CD14-positive monocyte (primary cell): ENCODE measurements around the gene SORBS2. TPM values are rescaled to one million over a fixed set of nuclear protein-coding genes. Genes with fewer than 3 reads are reported as not detected.

Experiments used
- DNase-seq, 3 donors: peaks; one replicate each; pipeline ENCODE4 v3.0.0-alpha.2; 2011 to 2022
- H2AFZ ChIP-seq: 2 replicates; pipeline ENCODE4 v1.6.0; 2012; ENCODE audit warnings: mild to moderate bottlenecking, low read depth, low read length, inconsistent platforms; ENCODE audit not compliant: insufficient read depth, poor library complexity, severe bottlenecking
- H3K27ac ChIP-seq, 2 donors: 1 replicate in 1 of 2; 2 replicates in 1 of 2; pipeline ENCODE4 v1.5.1; 2012 to 2013; ENCODE audit warnings: low read length in 2 of 2, control low read depth in 1 of 2, inconsistent platforms in 1 of 2, low read depth in 1 of 2, mild to moderate bottlenecking in 1 of 2
- H3K27me3 ChIP-seq, 2 donors: one replicate each; pipeline versions ENCODE4 v1.6.0 to v1.6.1; 2011 to 2013; ENCODE audit warnings: low read length in 2 of 2; ENCODE audit not compliant: control insufficient read depth in 2 of 2, insufficient read depth in 2 of 2
- H3K36me3 ChIP-seq, 2 donors: replicated peaks in 1 of 2; 1 replicate in 1 of 2; 2 replicates in 1 of 2; pipeline versions ENCODE4 v1.5.1 to v1.6.1; 2012 to 2013; ENCODE audit warnings: low read length in 2 of 2, control low read depth in 1 of 2, inconsistent platforms in 1 of 2, mild to moderate bottlenecking in 1 of 2; ENCODE audit not compliant: insufficient read depth in 2 of 2, control insufficient read depth in 1 of 2
- H3K4me1 ChIP-seq, 2 donors: 1 replicate in 1 of 2; 2 replicates in 1 of 2; pipeline versions ENCODE4 v1.5.1 to v1.6.1; 2012 to 2013; ENCODE audit warnings: low read length in 2 of 2, control low read depth in 1 of 2, inconsistent platforms in 1 of 2, mild to moderate bottlenecking in 1 of 2, moderate library complexity in 1 of 2; ENCODE audit not compliant: insufficient read depth in 2 of 2, control insufficient read depth in 1 of 2
- H3K4me2 ChIP-seq: replicated peaks from 2 replicates; pipeline ENCODE3; 2012; ENCODE audit warnings: low read length, moderate library complexity, mild to moderate bottlenecking; ENCODE audit not compliant: poor library complexity, severe bottlenecking; ENCODE audit errors: extremely low read depth
- H3K4me3 ChIP-seq, 3 experiments: fragments of 200-600 bp in 1 of 3; sonication (generic) in 1 of 3; replicated peaks in 1 of 3; 1 replicate in 2 of 3; 2 replicates in 1 of 3; pipeline ENCODE4 v1.5.1; 2011 to 2013; ENCODE audit warnings: low read length in 3 of 3, mild to moderate bottlenecking in 3 of 3, control low read depth in 2 of 3, low read depth in 2 of 3, inconsistent platforms in 1 of 3, moderate library complexity in 1 of 3
- H3K79me2 ChIP-seq: 2 replicates; pipeline ENCODE4 v1.6.0; 2012; ENCODE audit warnings: mild to moderate bottlenecking, control low read depth, inconsistent platforms, low read length, moderate library complexity; ENCODE audit not compliant: insufficient read depth
- H3K9ac ChIP-seq: 2 replicates; pipeline ENCODE4 v1.6.0; 2017; ENCODE audit warnings: low read length, mild to moderate bottlenecking; ENCODE audit not compliant: insufficient read depth, poor library complexity, severe bottlenecking
- H3K9me3 ChIP-seq, 2 donors: replicated peaks in 1 of 2; 1 replicate in 1 of 2; 2 replicates in 1 of 2; pipeline versions ENCODE4 v1.5.1 to v1.6.1; 2012 to 2013; ENCODE audit warnings: low read length in 2 of 2, control low read depth in 1 of 2; ENCODE audit not compliant: control insufficient read depth in 1 of 2, insufficient read depth in 1 of 2
- H4K20me1 ChIP-seq: 2 replicates; pipeline ENCODE4 v1.6.0; 2012; ENCODE audit warnings: mild to moderate bottlenecking, low read length, control low read depth, moderate library complexity; ENCODE audit not compliant: insufficient read depth
- H3K27ac Mint-ChIP-seq, 7 donors: one replicate each; pipeline ENCODE4 v1.8.0; 2020; ENCODE audit warnings: mild to moderate bottlenecking in 7 of 7, mixed read lengths in 7 of 7, moderate library complexity in 6 of 7, inconsistent platforms in 2 of 7
- H3K27me3 Mint-ChIP-seq, 3 donors: one replicate each; pipeline ENCODE4 v1.8.0; 2021 to 2022; ENCODE audit warnings: low read depth in 3 of 3, mild to moderate bottlenecking in 3 of 3, mixed read lengths in 3 of 3, moderate library complexity in 3 of 3, inconsistent platforms in 1 of 3
- H3K36me3 Mint-ChIP-seq, 2 donors: one replicate each; pipeline ENCODE4 v1.8.0; 2020; ENCODE audit warnings: mixed read lengths in 2 of 2, inconsistent platforms in 1 of 2, mild to moderate bottlenecking in 1 of 2
- H3K4me1 Mint-ChIP-seq: one replicate; pipeline ENCODE4 v1.8.0; 2020; ENCODE audit warnings: mild to moderate bottlenecking, mixed read lengths
- H3K4me3 Mint-ChIP-seq, 2 donors: one replicate each; pipeline ENCODE4 v1.8.0; 2020; ENCODE audit warnings: mild to moderate bottlenecking in 2 of 2, mixed read lengths in 2 of 2, moderate library complexity in 1 of 2
- H3K9me3 Mint-ChIP-seq, 7 donors: one replicate each; pipeline ENCODE4 v1.8.0; 2020 to 2022; ENCODE audit warnings: mixed read lengths in 7 of 7, mild to moderate bottlenecking in 6 of 7, moderate library complexity in 6 of 7, inconsistent platforms in 2 of 7
- WGBS: methylation state at CpG from one replicate; pipeline ENCODE4 v1.1.5; 2013; ENCODE audit warnings: missing lambda C conversion rate; ENCODE audit not compliant: insufficient coverage; 5-methylcytosine and 5-hydroxymethylcytosine counted together
- intact Hi-C, 2 donors: fragments of 100-400 bp; cut with micrococcal nuclease; formaldehyde crosslinking; loops; one replicate each; pipeline versions ENCODE4 v1.15.0 to v1.15.1; 2023
- polyA plus RNA-seq, 3 donors: library from polyadenylated mRNA; depleted of rRNA in 1 of 3; unstranded in 2 of 3; stranded (reverse) in 1 of 3; fragments of 300-500 nt in 2 of 3; fragments of >200 nt in 1 of 3; fragmentation: Illumina TruSeq in 2 of 3; gene quantifications; 1 replicate in 2 of 3; 2 replicates in 1 of 3; pipeline ENCODE4 v1.2.3, GENCODE V29; 2012 to 2021
- TF ChIP-seq, protein P1 (sequence below): fragments of 200-600 bp; IDR thresholded peaks from one replicate; pipeline ENCODE4 v1.8.0; 2022; ENCODE audit warnings: antibody characterized with exemption, mild to moderate bottlenecking

Gene SORBS2
- polyA plus RNA-seq, 3 donors, result not detected

DNA sequence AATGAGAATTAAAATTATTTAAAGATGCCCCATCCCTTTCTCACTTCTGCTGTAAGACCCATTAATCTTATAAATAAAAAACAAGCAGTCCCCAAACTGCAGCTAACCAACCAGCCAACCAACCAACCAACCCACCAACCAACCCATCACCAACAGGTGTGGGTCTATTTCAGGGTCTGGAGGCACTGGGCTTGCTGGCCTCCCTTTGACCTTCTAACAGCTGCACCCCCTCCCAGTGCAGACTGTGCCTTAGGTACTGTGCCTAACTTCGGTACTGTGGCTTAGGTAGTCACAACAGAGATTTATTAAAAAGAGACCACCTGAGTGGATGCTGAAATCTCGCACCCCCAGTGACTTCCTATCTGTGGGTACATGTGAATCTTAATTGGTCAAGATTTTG, 128.1 kb downstream of the SORBS2 start:
- H3K36me3 ChIP-seq, result no peaks in the 10 kb centered on the region
- WGBS, result no CpG with 5 or more reads among the region's 2 CpGs
- H3K4me1 ChIP-seq, result no peaks in the 10 kb centered on the region

DNA sequence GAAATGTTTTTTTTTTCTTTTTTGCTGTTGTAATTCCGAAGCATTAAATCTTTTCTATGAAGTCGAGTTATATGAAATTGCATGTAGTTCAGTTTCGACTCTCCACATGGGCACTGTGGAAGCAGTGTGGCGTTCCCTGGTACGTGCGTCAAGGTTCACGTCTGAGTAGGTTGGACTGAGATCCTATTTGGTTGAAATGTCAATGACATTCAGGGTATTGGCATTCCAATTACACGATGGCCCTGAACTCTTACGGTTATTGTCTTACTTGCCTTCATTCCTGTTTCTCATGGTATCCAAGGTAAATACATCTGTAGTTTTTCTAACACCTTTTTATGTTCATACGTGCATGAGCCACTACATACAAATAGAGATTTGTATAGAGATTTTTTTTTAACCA, 128.8 kb downstream of the SORBS2 start:
- Histone ChIP-seq H3K27me3 (peaks cover 0 to 3% of the 10 kb centered on the region in 2 donors), H3K4me1 (no peaks in the 10 kb centered on the region), H3K79me2 (no peaks in the 10 kb centered on the region), H3K4me2 (no peak overlapping the region), H3K27ac (no peak overlapping the region), H2AFZ (no peak overlapping the region), H3K36me3 (no peaks in the 10 kb centered on the region), H3K9ac (no peak overlapping the region), H3K4me3 (no peak overlapping the region), H4K20me1 (no peaks in the 10 kb centered on the region), H3K9me3 (no peaks in the 10 kb centered on the region)
- H3K4me3 Mint-ChIP-seq, result no peak overlapping the region
- WGBS, result 98% methylated on average over 5 of the region's 10 CpGs
- DNase-seq, result no peak
- H3K9me3 Mint-ChIP-seq, result peaks cover 0 to 2% (median 0%) of the 10 kb centered on the region in 7 donors
- peaks cover 5 to 8% (median 5%) of the 10 kb centered on the region in 3 donors for H3K27me3 Mint-ChIP-seq
- no peak overlapping the region for H3K27ac Mint-ChIP-seq
- TF ChIP-seq, protein P1, sequence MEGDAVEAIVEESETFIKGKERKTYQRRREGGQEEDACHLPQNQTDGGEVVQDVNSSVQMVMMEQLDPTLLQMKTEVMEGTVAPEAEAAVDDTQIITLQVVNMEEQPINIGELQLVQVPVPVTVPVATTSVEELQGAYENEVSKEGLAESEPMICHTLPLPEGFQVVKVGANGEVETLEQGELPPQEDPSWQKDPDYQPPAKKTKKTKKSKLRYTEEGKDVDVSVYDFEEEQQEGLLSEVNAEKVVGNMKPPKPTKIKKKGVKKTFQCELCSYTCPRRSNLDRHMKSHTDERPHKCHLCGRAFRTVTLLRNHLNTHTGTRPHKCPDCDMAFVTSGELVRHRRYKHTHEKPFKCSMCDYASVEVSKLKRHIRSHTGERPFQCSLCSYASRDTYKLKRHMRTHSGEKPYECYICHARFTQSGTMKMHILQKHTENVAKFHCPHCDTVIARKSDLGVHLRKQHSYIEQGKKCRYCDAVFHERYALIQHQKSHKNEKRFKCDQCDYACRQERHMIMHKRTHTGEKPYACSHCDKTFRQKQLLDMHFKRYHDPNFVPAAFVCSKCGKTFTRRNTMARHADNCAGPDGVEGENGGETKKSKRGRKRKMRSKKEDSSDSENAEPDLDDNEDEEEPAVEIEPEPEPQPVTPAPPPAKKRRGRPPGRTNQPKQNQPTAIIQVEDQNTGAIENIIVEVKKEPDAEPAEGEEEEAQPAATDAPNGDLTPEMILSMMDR, result no peak
- no peaks in the 10 kb centered on the region for H3K4me1 Mint-ChIP-seq
- no peaks in the 10 kb centered on the region for H3K36me3 Mint-ChIP-seq
- intact Hi-C loops, result no loop called here

More for the DNA sequence above, 128.1 kb downstream of the SORBS2 start:
- intact Hi-C loops, result no loop called here
- peaks cover 0 to 2% (median 0%) of the 10 kb centered on the region in 7 donors for H3K9me3 Mint-ChIP-seq
- H3K4me3 Mint-ChIP-seq, result no peak overlapping the region
- H4K20me1 ChIP-seq, result no peaks in the 10 kb centered on the region
- no peaks in the 10 kb centered on the region for H3K79me2 ChIP-seq
- H3K4me1 Mint-ChIP-seq, result no peaks in the 10 kb centered on the region
- no peak overlapping the region for H3K4me3 ChIP-seq
- no peak overlapping the region for H3K27ac ChIP-seq
- peaks cover 0 to 3% of the 10 kb centered on the region in 2 donors for H3K27me3 ChIP-seq
- H3K9me3 ChIP-seq, result no peaks in the 10 kb centered on the region
- DNase-seq, result no peak
- H3K36me3 Mint-ChIP-seq, result no peaks in the 10 kb centered on the region
- TF ChIP-seq, protein P1, result no peak
- H3K27ac Mint-ChIP-seq, result no peak overlapping the region
- no peak overlapping the region for H3K9ac ChIP-seq
- no peak overlapping the region for H2AFZ ChIP-seq
- H3K27me3 Mint-ChIP-seq, result peaks cover 5 to 8% (median 5%) of the 10 kb centered on the region in 3 donors
- no peak overlapping the region for H3K4me2 ChIP-seq
